Measurements from ENCODE around the gene GTF3C5.

The GTF3C5 gene

DNA sequence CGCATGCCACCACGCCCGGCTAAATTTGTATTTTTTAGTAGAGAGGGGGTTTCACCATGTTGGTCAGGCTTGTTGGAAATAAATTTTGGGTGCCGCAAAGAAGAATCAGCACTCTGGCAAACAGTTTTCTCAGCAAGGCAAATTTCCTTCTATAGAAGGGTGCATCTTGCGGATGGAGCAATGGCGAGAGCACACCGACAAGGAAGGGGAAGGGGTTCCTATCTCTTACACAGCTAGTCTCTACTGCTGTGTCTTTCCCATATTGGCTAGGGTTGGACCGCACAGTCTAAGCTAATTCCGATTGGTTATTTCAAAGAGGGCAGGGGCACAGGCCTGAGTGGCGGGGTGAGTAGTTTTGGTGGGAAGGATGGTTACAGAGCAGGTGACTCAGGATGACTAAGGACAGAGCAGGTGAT is 707 bp downstream of the GTF3C5 start:
- DNase-seq = peak in 1 of 2 experiments; percentile 32

DNA sequence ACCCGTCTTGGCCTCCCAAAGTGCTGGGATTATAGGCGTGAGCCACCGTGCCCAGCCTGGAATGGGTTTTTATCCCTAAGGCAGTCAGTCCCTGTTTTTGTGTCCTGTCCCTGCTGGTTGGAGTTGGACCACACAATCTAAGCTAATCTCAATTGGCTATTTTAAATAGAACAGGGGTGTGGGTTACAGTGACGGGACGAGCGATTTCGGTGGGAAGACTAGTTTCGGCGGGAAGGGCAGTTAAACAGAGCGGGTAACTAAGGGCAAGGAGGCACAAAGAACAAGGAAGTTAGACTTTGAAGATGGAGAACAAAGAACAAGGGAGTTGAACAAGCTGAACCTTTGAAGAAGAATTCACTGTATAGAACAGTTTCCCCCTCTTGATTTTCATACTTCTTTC is 1.4 kb downstream of the GTF3C5 start:
- DNase-seq = no peak

DNA sequence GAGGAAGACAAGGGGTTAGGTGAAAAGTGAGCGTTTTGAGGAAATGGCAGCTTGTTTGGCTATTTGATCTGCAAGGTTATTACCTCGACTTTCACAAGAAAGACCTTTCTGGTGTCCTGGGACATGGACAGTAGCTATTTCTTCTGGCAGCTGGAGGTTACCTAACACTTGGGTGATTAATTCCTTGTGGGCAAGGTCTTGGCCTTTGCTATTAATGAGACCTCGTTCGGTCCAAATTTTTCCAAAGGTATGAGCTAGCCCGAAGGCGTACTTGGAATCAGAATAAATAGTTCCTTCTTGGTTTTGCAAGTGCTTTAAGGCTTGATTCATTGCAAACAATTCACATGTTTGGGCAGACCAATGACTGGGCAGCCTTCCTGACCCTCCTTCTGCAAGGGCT is 4.9 kb downstream of the GTF3C5 start:
- DNase-seq = no peak

DNA sequence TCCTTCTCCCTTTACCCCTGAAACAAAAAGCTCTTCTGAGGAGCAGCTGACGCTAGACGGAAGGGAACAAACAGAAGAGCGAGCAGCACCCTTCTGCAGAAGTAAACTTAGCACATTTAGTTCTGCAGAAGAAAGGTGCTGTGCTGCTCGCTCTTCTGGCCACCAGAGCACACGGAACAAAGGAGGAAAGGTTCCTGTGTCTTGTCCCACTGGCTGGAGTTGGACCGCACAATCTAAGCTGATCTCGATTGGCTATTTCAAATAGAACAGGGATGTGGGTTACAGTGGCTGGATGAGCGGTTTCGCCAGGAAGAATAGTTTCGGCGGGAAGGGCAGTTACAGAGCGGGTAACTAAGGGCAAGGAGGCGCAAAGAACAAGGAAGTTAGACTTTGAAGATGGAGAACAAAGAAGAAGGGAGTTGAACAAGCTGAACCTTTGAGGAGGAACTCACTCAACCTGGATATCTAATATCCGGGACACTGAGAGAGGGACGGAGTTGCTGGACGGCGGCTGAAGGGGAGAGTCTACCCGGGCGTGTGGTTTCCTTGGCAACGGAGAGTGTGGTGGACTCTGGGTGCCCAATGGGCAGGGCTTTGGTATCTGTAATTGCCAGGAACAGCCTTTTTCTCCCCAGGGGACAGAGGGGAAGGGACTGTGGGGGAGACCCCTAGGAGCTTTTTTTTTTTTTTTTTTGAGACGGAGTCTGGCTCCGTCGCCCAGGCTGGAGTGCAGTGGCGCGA is 7.1 kb downstream of the GTF3C5 start:
- no peak for DNase-seq

DNA sequence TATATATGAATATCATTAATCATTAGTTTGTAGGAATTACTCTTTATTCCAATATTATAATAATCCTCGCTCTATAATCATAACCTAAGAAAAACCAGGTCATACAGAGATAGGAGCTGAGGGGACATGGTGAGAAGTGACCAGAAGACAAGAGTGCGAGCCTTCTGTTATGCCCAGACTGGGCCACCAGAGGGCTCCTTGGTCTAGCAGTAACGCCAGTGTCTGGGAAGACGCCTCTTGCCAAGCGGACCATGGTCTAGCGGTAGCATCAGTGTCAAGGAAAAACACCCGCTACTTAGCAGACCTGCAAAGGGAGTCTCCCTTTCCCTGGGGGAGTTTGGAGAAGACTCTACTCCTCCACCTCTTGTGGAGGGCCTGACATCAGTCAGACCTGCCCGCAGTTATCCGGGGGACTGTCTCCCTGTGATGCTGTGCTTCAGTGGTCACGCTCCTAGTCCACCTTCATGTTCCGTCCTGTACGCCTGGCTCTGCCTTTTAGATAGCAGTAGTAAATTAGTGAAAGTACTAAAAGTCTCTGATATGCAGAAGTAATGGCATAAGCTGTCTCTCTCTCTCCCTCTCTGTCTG is 10.2 kb downstream of the GTF3C5 start:
- DNase-seq = peak in 1 of 2 experiments; percentile 38

DNA sequence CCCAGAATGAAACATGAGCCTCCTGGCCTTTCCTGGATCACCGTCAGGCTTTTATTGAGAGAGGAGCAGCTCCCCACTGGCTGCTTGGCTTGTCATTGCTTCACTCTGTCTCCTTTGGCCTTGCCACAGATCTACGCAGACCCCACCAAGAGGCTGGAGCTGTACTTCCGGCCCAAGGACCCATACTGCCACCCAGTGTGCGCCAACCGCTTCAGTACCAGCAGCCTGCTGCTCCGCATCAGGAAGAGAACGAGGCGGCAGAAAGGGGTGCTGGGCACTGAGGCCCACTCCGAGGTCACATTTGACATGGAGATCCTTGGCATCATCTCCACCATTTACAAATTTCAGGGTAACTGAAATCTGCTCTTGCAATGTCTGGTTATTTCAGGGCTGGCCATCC is 11.2 kb downstream of the GTF3C5 start:
- no peak for DNase-seq

DNA sequence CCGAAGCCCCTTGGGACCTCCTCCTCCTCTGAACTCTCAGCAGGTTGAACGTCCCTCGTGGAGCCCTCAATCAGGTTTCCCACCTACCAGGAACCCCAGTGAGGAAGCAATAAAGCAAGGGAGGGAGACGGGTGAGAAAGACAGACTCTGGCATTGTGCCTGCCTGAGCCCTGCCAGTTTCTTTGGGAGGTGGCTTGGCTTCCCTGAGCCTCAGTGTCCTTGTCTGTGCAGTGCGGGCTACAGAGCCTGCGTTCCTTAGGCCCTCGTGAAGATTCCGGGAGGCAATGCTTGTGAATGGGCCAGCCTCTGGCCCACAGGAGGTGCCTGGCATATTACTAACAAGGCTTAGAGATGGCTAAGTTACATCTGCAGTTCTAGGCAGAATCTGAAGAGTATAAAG is 11.9 kb downstream of the GTF3C5 start:
- no peak for DNase-seq

DNA sequence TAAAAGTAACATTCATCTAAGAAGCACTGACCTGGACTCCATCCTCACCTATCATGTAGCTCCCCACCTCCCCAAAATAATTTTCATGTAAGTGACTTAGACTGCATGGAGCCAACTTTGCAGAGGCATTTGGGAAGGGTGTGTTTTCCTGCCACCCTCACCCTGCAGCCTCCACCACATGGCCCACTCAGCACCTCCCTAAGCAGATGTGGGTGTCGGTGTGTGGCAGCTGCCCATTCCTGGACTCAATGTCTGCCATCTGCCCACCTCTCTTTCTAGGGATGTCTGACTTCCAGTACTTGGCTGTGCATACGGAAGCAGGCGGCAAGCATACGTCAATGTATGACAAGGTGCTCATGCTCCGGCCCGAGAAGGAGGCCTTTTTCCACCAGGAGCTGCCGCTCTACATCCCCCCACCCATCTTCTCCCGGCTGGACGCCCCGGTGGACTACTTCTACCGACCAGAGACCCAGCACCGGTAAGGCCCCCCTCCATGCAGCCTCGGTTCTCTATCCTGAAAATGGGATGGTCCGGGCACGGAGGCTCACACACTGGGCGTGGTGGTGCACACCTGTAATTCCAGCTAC is 12.7 kb downstream of the GTF3C5 start:
- DNase-seq = no peak

DNA sequence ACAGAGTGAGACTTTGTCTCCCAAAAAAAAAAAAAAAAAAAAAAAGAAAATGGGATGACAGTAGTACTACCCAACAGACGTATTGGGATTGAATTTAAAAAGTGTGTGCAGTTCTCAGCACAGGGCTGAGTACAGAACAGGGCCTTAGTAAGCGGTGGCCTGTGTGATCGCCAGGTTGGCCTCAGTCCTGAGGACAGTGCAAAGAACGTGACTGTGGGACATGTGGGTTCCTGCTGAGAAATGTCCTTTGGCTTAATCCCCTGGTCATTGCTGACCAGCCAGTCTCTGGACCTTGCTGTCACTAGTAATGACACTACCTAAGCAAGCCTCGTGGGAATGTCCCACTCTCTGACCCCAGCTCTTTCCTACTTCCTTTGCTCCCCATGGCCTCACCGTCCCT is 13.3 kb downstream of the GTF3C5 start:
- no peak for DNase-seq

DNA sequence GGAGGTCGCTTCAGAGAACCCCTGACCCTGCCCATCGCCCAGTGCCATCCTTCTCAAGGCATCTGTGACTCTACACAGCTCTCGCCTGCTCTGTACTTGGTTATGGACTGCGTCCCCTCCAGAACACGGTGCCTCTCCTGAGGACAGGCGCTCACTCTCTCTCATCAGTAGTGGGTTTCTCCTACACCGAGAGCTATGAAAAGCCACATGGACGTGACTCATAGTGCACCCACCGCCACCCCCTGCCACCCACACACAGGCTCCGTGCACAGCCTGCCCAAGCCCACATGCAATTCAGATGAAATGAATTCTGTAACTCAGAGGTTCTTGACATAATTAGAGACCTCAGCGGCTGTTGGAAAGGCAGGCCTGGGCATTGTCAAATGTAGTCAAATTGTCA is 13.9 kb downstream of the GTF3C5 start:
- no peak for DNase-seq

DNA sequence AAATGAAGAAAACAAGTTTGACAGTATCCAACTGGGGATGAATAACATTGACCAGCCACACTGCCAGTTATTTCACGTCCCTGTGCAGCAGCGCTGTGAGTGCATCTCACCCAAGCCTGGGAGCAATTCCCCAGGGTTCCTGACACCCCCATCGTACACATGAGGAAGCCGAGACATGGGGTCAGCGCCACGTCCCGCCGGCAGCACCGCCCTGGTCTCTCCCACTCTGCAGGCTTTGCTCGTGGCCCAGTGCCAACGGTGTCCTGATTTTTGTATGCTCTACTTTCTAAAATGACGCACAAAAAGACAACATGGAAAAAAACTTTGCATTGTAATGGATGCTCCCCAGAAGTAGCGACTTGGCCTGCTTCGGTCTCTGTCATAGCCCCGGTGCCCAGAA is 14.3 kb downstream of the GTF3C5 start:
- DNase-seq = no peak

DNA sequence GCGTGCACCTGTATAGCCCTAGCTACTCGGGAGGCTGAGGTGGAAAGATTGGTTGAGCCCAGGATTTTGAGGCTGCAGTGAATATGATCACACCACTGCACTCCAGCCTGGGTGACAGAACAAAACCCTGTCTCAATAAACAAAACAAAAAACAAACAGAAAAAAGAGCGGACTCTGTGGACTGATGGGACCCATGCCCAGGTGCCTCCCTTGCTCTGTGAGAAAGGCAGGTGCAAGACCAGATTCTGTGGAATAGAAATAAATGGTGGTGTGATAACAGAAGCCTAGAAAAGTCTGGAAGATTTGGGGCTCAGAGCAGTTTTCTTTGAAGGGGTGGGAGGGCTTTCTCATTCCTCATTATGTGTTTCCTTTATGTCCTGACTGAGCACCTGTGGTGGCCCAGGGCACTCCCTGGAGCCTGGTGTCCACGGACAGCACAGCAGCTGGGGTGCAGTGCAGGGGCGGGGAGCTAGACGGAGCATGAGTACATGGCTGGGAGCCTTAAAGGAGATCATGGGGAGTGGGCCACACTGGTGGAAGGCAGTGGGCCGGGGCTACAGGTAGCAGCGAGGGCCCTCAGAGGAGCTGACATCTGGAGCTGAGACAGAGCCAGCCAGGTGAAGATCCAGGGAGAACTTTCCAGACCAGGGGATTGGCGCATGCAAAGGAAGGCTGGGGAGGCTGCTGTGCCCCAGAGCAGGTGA is 15.6 kb downstream of the GTF3C5 start:
- peak in 1 of 2 experiments; percentile 10 for DNase-seq

DNA sequence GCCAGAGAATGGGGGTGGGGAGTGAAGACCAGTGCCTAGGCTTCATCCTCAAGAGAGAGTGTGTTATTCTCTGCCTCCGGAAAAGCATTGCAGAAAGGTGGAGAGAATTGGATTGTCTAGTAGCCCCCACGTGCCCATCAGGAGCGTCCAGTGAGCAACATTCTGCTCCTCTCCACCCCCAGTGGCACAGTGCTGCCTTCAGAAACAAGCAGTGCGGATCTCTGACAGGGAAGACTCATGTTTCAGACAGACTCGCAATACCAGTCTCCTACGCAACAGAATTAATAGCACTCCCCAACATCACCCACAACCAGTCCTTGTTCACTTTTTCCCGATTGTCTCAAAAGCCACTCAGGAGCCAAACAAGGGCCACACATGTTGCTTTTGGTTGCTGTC is 16.1 kb downstream of the GTF3C5 start:
- DNase-seq = no peak

DNA sequence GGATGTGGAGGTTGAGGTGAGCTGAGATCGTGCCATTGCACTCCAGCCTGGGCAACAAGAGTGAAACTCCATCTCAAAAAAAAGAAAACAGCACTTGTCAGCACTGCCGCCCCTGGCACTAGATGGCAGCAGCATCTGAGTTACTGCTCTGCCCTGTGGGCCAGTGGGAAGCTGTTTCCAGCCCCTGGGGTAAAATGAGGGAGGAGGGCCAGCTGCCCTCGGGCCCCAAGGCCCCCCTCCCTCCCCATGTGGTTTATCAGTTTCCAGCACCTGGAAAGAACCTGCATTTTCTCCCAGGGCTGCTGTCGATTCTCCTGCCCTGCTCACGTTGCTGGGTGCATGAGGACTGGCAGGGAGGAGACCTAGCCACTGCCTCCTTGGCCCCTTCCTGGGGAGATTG is 17.8 kb downstream of the GTF3C5 start:
- peak; percentile 24 to 64 for DNase-seq

DNA sequence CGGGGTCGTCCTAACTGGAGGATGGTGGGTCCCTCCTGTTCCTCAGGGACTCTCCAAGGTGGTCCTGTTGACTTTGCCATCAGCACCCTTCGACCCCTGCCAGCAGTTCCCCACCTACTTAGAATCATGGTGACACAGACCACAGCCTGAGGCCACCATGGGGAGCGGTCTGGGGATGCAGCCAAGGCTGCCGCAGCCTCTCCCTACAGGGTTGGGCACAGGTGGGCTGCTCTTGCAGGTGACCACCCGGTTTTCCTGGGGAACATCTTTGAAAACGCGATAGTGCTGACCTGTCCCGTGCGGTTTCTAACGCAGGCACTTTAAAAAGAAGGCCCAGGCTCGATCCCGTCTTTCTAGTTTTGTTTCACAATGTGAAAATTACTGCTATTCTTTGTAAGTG is 18.2 kb downstream of the GTF3C5 start:
- no peak for DNase-seq

DNA sequence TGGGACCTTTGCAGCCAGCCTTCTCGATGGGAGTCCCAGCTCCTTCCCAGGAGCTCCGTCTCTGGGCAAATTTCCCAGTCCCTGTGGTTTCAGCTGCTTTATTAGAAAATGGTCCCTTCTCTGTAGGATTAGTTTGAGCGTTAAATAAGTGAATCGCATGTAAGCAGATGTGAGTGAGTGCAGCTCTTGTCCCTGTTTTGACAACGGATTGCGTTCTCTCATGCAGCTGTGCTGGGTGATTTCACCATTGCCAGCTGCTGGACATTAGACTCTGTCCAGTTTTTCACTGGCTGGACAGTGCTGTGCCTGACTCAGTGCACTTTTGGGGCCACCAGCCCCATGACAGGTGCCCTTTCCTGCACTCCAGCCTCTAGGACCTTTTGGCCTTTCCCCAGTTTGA is 19.3 kb downstream of the GTF3C5 start:
- DNase-seq = peak; percentile 29 to 76

DNA sequence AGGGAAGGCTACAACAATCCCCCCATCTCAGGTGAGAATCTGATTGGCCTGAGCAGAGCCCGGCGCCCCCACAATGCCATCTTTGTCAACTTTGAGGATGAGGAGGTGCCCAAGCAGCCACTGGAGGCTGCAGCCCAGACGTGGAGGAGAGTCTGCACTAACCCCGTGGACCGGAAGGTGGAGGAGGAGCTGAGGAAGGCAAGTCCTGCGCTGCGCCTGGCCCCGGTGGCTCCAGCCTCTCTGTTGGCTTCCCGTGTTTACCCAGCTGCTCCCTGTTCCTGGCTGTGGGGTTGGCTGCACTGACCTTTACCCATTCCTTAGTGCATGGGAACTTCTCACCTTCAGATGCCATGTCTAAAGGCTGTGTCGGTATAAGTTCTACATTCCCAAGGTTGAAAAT is 20.0 kb downstream of the GTF3C5 start:
- peak in 1 of 2 experiments; percentile 14 for DNase-seq

DNA sequence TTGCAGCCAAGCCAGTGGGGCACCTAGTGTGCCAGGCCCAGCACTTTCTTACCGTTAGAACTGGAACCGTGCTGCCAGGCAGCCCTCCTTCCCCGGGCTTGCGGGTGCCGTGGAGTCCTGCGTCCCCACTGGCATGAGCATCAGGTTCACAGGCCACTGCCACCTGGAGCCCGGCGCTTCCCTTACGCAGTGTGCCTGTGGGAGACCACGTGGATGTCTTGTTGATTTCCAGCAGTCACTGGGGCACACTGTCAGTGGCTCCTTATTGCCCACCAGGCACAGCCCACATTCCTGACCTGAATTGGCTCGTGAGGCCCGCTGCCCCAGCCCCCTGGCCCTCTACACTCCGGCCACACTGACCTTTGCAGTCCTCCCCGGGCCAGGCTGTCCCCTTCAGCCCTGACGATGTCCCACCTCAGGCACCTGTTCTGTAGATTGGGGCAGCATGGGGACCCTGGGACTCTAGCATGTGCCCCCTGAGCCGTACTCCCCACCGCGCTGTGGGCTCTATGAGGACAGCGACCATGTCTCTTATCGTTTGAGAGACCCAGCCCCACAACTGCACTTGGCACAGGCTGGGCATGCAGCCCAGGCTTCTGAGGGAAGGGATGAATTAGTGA is 20.6 kb downstream of the GTF3C5 start:
- no peak for DNase-seq

DNA sequence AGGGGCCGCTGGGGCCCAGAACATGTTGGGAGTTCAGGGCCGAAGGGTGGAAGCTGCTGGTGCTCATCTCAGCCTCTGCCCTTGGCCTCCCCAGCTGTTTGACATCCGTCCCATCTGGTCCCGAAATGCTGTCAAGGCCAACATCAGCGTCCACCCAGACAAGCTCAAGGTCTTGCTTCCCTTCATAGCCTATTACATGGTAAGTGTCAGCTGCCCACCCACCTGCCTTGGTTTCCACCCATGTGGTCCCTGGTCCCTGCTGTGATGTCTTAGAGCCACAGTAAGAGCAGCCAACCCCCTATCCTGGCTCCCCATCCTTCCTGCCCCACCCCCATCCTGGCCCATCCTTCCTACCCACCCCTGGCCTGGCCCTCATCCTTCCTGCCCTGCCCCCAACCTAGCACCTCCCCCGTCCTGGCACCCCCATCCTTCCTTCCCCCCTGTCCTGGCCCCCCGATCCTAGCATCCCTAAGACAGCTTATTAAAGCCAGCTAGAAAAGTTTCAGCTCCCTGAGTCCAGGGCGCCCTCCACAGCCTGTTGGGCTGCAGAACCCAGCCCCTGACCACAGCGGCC is 21.3 kb downstream of the GTF3C5 start:
- DNase-seq = no peak

DNA sequence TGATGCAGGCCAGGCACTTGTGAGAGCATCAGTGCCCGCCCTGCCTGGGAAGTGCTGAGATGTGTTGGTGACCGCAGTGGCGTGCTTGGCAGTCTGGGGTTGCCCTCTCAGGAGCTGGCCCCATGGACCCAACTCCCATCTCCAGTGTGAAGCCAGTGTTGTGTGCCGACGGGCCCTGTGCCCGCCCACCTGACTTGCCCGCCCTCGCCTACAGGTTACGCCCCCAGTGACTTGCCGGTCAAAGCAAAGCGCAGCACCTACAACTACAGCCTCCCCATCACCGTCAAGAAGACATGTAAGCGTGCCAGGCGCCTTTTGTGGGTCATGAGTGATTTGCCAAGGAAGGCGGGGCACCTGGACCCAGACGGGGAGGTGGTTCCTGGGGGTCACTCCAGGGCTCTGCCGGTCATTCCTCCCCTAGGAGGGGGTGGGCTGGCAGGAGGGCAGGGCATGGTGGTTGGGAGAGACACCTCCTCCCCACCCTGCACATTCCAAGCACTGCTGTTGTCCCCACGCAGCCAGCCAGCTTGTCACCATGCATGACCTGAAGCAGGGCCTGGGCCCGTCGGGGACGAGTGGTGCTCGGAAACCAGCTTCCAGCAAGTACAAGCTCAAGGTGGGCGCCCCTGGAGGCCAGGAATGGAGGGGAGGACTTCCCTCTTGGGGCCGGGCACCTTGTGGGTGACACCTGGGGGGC is 23.5 kb downstream of the GTF3C5 start:
- no peak for DNase-seq

DNA sequence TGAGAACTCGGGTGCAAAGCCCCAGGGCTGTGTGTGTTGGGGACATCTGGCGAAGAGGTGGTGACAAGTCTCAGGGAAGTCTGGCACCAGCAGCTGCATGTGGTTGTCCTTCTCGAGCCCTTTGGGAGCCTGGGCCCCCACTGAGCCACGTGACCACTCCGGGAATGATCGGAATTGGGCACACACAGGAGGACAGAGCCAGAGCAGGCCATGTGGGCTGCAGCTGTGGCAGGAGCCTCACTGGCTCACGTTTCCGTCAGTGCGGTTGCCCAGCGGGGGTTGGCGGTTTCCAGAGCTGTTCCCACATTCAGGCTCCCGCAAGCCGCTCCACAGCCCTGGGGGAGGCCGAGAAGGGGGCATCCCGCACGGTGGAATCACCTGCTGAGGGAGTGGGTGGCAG is 24.2 kb downstream of the GTF3C5 start:
- DNase-seq = no peak

DNA sequence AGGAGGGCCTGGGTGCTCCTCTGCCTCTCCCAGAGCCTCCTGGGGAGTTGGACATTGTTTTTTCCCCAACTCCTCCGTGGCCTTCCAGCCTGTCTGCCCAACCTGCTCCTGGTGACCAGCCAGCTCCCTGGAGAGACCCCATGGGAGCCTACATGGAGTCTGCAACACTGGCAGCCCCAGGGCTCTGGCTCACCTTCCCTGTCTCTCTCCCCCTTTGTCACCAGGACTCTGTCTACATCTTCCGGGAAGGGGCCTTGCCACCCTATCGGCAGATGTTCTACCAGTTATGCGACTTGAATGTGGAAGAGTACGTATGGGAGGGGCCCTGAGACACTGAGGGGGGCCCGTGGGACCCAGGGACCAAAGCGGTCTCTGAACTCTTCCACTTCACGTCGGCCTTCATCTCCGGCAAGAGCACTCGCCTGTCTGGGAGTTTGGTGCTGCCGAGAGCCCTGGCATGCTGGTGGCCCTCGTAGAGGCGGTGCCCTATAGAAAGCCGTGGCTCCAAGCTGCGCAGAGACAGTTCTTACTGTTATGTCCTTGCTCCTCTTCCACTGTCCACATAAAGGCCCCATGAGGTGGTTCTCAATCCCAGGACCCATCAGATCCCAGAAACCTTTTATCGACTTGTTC is 25.1 kb downstream of the GTF3C5 start:
- DNase-seq = no peak
